ENCODE measurements around the gene DNAJA4.

Gene DNAJA4

GRCh38 chr15:78264304-78265136 lies at the start of gene DNAJA4:
Gene DNAJA4, plus strand, starts transcription at chr15:78264562. Its CDS starts 202 bp downstream, at chr15:78264764.
- TF ChIP-seq SCRT1 (tag by site-specific recombination; IDR thresholded peaks at IDR 0.05; ENCODE audit: borderline replicate concordance) (no peak), ZNF621 (tag by site-specific recombination; IDR thresholded peaks at IDR 0.05) (no peak), ZNF514 (tag by site-specific recombination; IDR thresholded peaks at IDR 0.05) (no peak), ZBTB1 (tag by site-specific recombination; IDR thresholded peaks at IDR 0.05) (no peak)
- Histone ChIP-seq H3K9me3 (ENCODE audit: control insufficient read depth, insufficient read depth, low read depth, low read length) (no peaks in the 10 kb centered on the region), H3K4me1 (ENCODE audit: control insufficient read depth, insufficient read depth, low read length) (no peaks in the 10 kb centered on the region), H3K27ac (ENCODE audit: extremely low read depth, low read depth, low read length) (no peak within 1 kb of the TSS), H3K4me3 (ENCODE audit: low read depth, low read length) (no peak within 1 kb of the TSS), H3K36me3 (ENCODE audit: control insufficient read depth in 2 of 2, insufficient read depth in 1 of 2, low read length in 2 of 2) (no peaks in the 10 kb centered on the region)
- POLR2A ChIA-PET, result no interaction called here
- CTCF ChIA-PET, result no interaction called here

GRCh38 chr15:78216276-78217104 lies 47.9 kb upstream of the DNAJA4 start:
- CTCF ChIA-PET, result interaction anchor here (0.6 to 8.1 kb wide), 5 partner anchors 21 to 195 kb away, joined by 3 to 56 read pairs (median 5); no protein-coding TSS in a partner anchor
- POLR2A ChIA-PET, result no interaction called here
- peaks cover 12% of the 10 kb centered on the region for H3K4me1 ChIP-seq (ENCODE audit: control insufficient read depth, insufficient read depth, low read length)

More at GRCh38 chr15:78216276-78217104, 47.9 kb upstream of the DNAJA4 start:
- H3K9me3 ChIP-seq (ENCODE audit: control insufficient read depth, insufficient read depth, low read depth, low read length), result no peaks in the 10 kb centered on the region
- H3K36me3 ChIP-seq (ENCODE audit: control insufficient read depth in 2 of 2, insufficient read depth in 1 of 2, low read length in 2 of 2), result no peaks in the 10 kb centered on the region
- no peak overlapping the region for H3K27ac ChIP-seq (ENCODE audit: extremely low read depth, low read depth, low read length)
- TF ChIP-seq ZNF76 (tag by site-specific recombination; IDR thresholded peaks at IDR 0.05; ENCODE audit: borderline replicate concordance, low read depth) (no peak), MYNN (tag by site-specific recombination; IDR thresholded peaks at IDR 0.05; ENCODE audit: borderline replicate concordance) (no peak), BCL11B (tag by site-specific recombination; IDR thresholded peaks at IDR 0.05; ENCODE audit: low read depth) (no peak), HOXC10 (CRISPR knock-in tag; IDR thresholded peaks at IDR 0.05) (no peak), ZSCAN4 (tag by site-specific recombination; IDR thresholded peaks at IDR 0.05) (no peak), IKZF3 (tag by site-specific recombination; IDR thresholded peaks at IDR 0.05) (no peak), ZBTB21 (tag by site-specific recombination; IDR thresholded peaks at IDR 0.05) (no peak), ZNF776 (tag by site-specific recombination; IDR thresholded peaks at IDR 0.05; ENCODE audit: borderline replicate concordance) (no peak), KLF9 (tag by site-specific recombination; IDR thresholded peaks at IDR 0.05; ENCODE audit: low read depth) (no peak), ZIC2 (tag by site-specific recombination; IDR thresholded peaks at IDR 0.05) (no peak), GFI1B (tag by site-specific recombination; IDR thresholded peaks at IDR 0.05) (no peak), ZSCAN16 (tag by site-specific recombination; IDR thresholded peaks at IDR 0.05) (no peak), ZNF48 (tag by site-specific recombination; IDR thresholded peaks at IDR 0.05) (no peak), ZBTB48 (tag by site-specific recombination; IDR thresholded peaks at IDR 0.05) (no peak), ZNF266 (tag by site-specific recombination; IDR thresholded peaks at IDR 0.05; ENCODE audit: low read depth) (no peak), ZNF473 (tag by site-specific recombination; IDR thresholded peaks at IDR 0.05) (no peak), ZNF747 (tag by site-specific recombination; IDR thresholded peaks at IDR 0.05) (no peak)
- TF ChIP-seq, protein P1, sequence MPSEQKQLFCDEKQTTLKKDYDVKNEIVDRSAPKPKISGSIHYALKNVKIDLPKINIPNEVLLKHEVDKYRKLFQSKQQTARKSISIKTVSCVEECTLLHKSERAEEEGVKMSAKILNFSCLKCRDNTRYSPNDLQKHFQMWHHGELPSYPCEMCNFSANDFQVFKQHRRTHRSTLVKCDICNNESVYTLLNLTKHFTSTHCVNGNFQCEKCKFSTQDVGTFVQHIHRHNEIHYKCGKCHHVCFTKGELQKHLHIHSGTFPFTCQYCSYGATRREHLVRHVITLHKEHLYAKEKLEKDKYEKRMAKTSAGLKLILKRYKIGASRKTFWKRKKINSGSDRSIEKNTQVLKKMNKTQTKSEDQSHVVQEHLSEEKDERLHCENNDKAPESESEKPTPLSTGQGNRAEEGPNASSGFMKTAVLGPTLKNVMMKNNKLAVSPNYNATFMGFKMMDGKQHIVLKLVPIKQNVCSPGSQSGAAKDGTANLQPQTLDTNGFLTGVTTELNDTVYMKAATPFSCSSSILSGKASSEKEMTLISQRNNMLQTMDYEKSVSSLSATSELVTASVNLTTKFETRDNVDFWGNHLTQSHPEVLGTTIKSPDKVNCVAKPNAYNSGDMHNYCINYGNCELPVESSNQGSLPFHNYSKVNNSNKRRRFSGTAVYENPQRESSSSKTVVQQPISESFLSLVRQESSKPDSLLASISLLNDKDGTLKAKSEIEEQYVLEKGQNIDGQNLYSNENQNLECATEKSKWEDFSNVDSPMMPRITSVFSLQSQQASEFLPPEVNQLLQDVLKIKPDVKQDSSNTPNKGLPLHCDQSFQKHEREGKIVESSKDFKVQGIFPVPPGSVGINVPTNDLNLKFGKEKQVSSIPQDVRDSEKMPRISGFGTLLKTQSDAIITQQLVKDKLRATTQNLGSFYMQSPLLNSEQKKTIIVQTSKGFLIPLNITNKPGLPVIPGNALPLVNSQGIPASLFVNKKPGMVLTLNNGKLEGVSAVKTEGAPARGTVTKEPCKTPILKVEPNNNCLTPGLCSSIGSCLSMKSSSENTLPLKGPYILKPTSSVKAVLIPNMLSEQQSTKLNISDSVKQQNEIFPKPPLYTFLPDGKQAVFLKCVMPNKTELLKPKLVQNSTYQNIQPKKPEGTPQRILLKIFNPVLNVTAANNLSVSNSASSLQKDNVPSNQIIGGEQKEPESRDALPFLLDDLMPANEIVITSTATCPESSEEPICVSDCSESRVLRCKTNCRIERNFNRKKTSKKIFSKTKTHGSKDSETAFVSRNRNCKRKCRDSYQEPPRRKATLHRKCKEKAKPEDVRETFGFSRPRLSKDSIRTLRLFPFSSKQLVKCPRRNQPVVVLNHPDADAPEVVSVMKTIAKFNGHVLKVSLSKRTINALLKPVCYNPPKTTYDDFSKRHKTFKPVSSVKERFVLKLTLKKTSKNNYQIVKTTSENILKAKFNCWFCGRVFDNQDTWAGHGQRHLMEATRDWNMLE (tag by site-specific recombination; conservative IDR thresholded peaks at IDR 0.05; ENCODE audit: low read depth), result no peak
- TF ChIP-seq, protein P2, sequence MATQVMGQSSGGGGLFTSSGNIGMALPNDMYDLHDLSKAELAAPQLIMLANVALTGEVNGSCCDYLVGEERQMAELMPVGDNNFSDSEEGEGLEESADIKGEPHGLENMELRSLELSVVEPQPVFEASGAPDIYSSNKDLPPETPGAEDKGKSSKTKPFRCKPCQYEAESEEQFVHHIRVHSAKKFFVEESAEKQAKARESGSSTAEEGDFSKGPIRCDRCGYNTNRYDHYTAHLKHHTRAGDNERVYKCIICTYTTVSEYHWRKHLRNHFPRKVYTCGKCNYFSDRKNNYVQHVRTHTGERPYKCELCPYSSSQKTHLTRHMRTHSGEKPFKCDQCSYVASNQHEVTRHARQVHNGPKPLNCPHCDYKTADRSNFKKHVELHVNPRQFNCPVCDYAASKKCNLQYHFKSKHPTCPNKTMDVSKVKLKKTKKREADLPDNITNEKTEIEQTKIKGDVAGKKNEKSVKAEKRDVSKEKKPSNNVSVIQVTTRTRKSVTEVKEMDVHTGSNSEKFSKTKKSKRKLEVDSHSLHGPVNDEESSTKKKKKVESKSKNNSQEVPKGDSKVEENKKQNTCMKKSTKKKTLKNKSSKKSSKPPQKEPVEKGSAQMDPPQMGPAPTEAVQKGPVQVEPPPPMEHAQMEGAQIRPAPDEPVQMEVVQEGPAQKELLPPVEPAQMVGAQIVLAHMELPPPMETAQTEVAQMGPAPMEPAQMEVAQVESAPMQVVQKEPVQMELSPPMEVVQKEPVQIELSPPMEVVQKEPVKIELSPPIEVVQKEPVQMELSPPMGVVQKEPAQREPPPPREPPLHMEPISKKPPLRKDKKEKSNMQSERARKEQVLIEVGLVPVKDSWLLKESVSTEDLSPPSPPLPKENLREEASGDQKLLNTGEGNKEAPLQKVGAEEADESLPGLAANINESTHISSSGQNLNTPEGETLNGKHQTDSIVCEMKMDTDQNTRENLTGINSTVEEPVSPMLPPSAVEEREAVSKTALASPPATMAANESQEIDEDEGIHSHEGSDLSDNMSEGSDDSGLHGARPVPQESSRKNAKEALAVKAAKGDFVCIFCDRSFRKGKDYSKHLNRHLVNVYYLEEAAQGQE (tag by site-specific recombination; IDR thresholded peaks at IDR 0.05), result no peak
- no peak overlapping the region for H3K4me3 ChIP-seq (ENCODE audit: low read depth, low read length)

Measured in HEK293 (cell line).